H1 (cell line): ENCODE results near the gene RBAK. TPM values are rescaled to one million over a fixed set of nuclear protein-coding genes. Genes with fewer than 3 reads are reported as not detected.

Experiments
- CTCF ChIA-PET: fragments of 300-600 bp; sonication (Branson Sonifier 250); formaldehyde crosslinking; loops from one replicate; lab custom pipeline; 2021; ENCODE audit not compliant: partially characterized antibody; lab: Charles Lee
- POLR2A ChIA-PET: fragments of 300-600 bp; sonication (Branson Sonifier 250); formaldehyde crosslinking; loops from one replicate; lab custom pipeline; 2021; ENCODE audit warnings: inconsistent platforms; ENCODE audit not compliant: partially characterized antibody; lab: Charles Lee
- DNase-seq, 2 experiments: peaks; one replicate each; pipeline versions ENCODE4 v3.0.0 to v3.0.0-alpha.2; 2010 to 2022; ENCODE audit warnings: low spot score in 2 of 2, low read depth in 1 of 2, mixed read lengths in 1 of 2
- FAIRE-seq: peaks from 2 replicates; lab custom pipeline; 2011; peaks lifted over from hg19 to GRCh38; lab: Jason Lieb, UNC
- H2AFZ ChIP-seq: 2 replicates; pipeline ENCODE4 v1.8.1; 2012; ENCODE audit warnings: low read length, inconsistent platforms
- H2AK5ac ChIP-seq: 2 replicates; pipeline ENCODE4 v1.6.1; 2013; ENCODE audit warnings: low read depth, low read length
- H2BK120ac ChIP-seq: replicated peaks from 2 replicates; pipeline ENCODE3; 2013; ENCODE audit warnings: low read depth, low read length, inconsistent platforms
- H2BK12ac ChIP-seq: 2 replicates; pipeline ENCODE4 v1.6.1; 2013; ENCODE audit warnings: low read depth, low read length
- H2BK15ac ChIP-seq: 2 replicates; pipeline ENCODE4 v1.6.1; 2013; ENCODE audit warnings: low read length
- H2BK20ac ChIP-seq: 2 replicates; pipeline ENCODE4 v1.6.1; 2013; ENCODE audit warnings: low read length
- H2BK5ac ChIP-seq: 2 replicates; pipeline ENCODE4 v1.6.1; 2013; ENCODE audit warnings: low read depth, low read length
- H3K14ac ChIP-seq: 2 replicates; pipeline ENCODE4 v1.6.1; 2013; ENCODE audit warnings: inconsistent platforms; ENCODE audit not compliant: insufficient read length
- H3K18ac ChIP-seq: 2 replicates; pipeline ENCODE4 v1.6.1; 2013; ENCODE audit warnings: low read length; ENCODE audit errors: extremely low read depth
- H3K23ac ChIP-seq: 2 replicates; pipeline ENCODE4 v1.6.1; 2013; ENCODE audit warnings: inconsistent platforms; ENCODE audit not compliant: insufficient read length
- H3K23me2 ChIP-seq: 2 replicates; pipeline ENCODE4 v1.6.1; 2013; ENCODE audit warnings: low read depth, low read length
- H3K27ac ChIP-seq: 2 replicates; pipeline ENCODE4 v1.6.1; 2011; ENCODE audit warnings: low read depth, low read length, inconsistent platforms
- H3K27me3 ChIP-seq, 4 experiments: replicated peaks in 1 of 4; 1 replicate in 1 of 4; 2 replicates in 3 of 4; pipeline versions ENCODE4 v1.6.1 to v1.8.1; 2011 to 2013; ENCODE audit warnings: low read length in 3 of 4, mild to moderate bottlenecking in 3 of 4, inconsistent platforms in 2 of 4, mixed read lengths in 2 of 4, moderate library complexity in 1 of 4; ENCODE audit not compliant: control insufficient read depth in 3 of 4, insufficient read depth in 3 of 4; ENCODE audit errors: extremely low read depth in 1 of 4
- H3K36me3 ChIP-seq, 4 experiments: 2 replicates each; pipeline versions ENCODE4 v1.6.1 to v1.8.1; 2011 to 2013; ENCODE audit warnings: mild to moderate bottlenecking in 4 of 4, low read length in 3 of 4, moderate library complexity in 2 of 4, control low read depth in 1 of 4, inconsistent platforms in 1 of 4; ENCODE audit not compliant: insufficient read depth in 4 of 4, control insufficient read depth in 2 of 4
- H3K4ac ChIP-seq: replicated peaks from 2 replicates; pipeline ENCODE3; 2013; ENCODE audit warnings: low read length, low read depth, mixed read lengths, inconsistent platforms; ENCODE audit not compliant: insufficient read length
- H3K4me1 ChIP-seq, 4 experiments: replicated peaks in 1 of 4; 1 replicate in 1 of 4; 2 replicates in 3 of 4; pipeline versions ENCODE4 v1.6.1 to v1.8.1; 2011 to 2013; ENCODE audit warnings: low read length in 3 of 4, inconsistent platforms in 2 of 4, mixed read lengths in 1 of 4; ENCODE audit not compliant: insufficient read depth in 4 of 4, control insufficient read depth in 3 of 4
- H3K4me2 ChIP-seq, 2 experiments: 2 replicates each; pipeline versions ENCODE4 v1.6.1 to v1.8.1; 2011 to 2013; ENCODE audit warnings: low read depth in 2 of 2, low read length in 2 of 2, control low read depth in 1 of 2, inconsistent platforms in 1 of 2, mild to moderate bottlenecking in 1 of 2; ENCODE audit not compliant: insufficient read depth in 1 of 2
- H3K4me3 ChIP-seq, 4 experiments: fragments of 200-600, 300-600 bp in 1 of 4; sonication (generic), shearing (Covaris generic), sonication (Bioruptor Twin) in 1 of 4; 2 replicates each; pipeline versions ENCODE4 v1.5.1 to v1.8.1; 2011 to 2016; ENCODE audit warnings: low read length in 4 of 4, low read depth in 3 of 4, control low read depth in 2 of 4, inconsistent platforms in 2 of 4, mild to moderate bottlenecking in 2 of 4, mixed read lengths in 1 of 4, moderate library complexity in 1 of 4; ENCODE audit not compliant: insufficient read depth in 2 of 4; ENCODE audit errors: extremely low read depth in 1 of 4
- H3K56ac ChIP-seq: replicated peaks from 2 replicates; pipeline ENCODE3; 2013; ENCODE audit warnings: low read depth, mild to moderate bottlenecking, mixed read lengths, low read length, inconsistent platforms; ENCODE audit not compliant: insufficient read length
- H3K79me1 ChIP-seq: 2 replicates; pipeline ENCODE4 v1.6.1; 2013; ENCODE audit warnings: low read depth, low read length, control low read depth
- H3K79me2 ChIP-seq, 2 experiments: 2 replicates each; pipeline versions ENCODE4 v1.6.1 to v1.8.1; 2012 to 2013; ENCODE audit warnings: low read length in 2 of 2, mild to moderate bottlenecking in 2 of 2, inconsistent platforms in 1 of 2; ENCODE audit not compliant: insufficient read depth in 2 of 2, control insufficient read depth in 1 of 2
- H3K9ac ChIP-seq, 4 experiments: replicated peaks in 1 of 4; 1 replicate in 1 of 4; 2 replicates in 3 of 4; pipeline versions ENCODE4 v1.6.1 to v1.8.1; 2011 to 2013; ENCODE audit warnings: low read depth in 3 of 4, low read length in 3 of 4, control low read depth in 2 of 4, mild to moderate bottlenecking in 2 of 4, moderate library complexity in 2 of 4, inconsistent platforms in 1 of 4; ENCODE audit errors: extremely low read depth in 1 of 4
- H3K9me3 ChIP-seq, 2 experiments: 2 replicates each; pipeline versions ENCODE4 v1.6.1 to v1.8.1; 2012 to 2013; ENCODE audit warnings: mild to moderate bottlenecking in 2 of 2, moderate library complexity in 2 of 2, control low read depth in 1 of 2, inconsistent platforms in 1 of 2, low read depth in 1 of 2, low read length in 1 of 2, mixed read lengths in 1 of 2; ENCODE audit not compliant: insufficient read depth in 2 of 2
- H4K20me1 ChIP-seq, 2 experiments: replicated peaks in 1 of 2; 2 replicates each; pipeline versions ENCODE3 to v1.8.1; 2011 to 2013; ENCODE audit warnings: inconsistent platforms in 2 of 2, low read length in 2 of 2, mild to moderate bottlenecking in 1 of 2; ENCODE audit not compliant: insufficient read depth in 2 of 2, control insufficient read depth in 1 of 2
- H4K5ac ChIP-seq: 2 replicates; pipeline ENCODE4 v1.6.1; 2013; ENCODE audit warnings: low read length, low read depth, mixed read lengths, inconsistent platforms; ENCODE audit not compliant: insufficient read length
- H4K8ac ChIP-seq: 2 replicates; pipeline ENCODE4 v1.8.0; 2013; ENCODE audit warnings: mild to moderate bottlenecking, moderate library complexity, low read length, inconsistent platforms; ENCODE audit not compliant: insufficient read depth; ENCODE audit errors: extremely low read depth
- H4K91ac ChIP-seq: replicated peaks from 2 replicates; pipeline ENCODE3; 2013; ENCODE audit warnings: low read length, mixed read lengths, inconsistent platforms; ENCODE audit not compliant: insufficient read length
- BCL11A ChIP-seq, 2 experiments: IDR thresholded peaks; one replicate each; pipeline ENCODE4 v1.6.1; 2011; ENCODE audit warnings: low read depth in 2 of 2, low read length in 2 of 2, mild to moderate bottlenecking in 2 of 2
- CBX5 ChIP-seq: fragments of 300-800, 300-1000 bp; sonication (generic); IDR thresholded peaks from 2 replicates; pipeline ENCODE4 v1.7.1; 2016; ENCODE audit warnings: antibody characterized with exemption, low read length, low read depth
- CBX8 ChIP-seq: fragments of 300-800, 300-1000 bp; sonication (generic); IDR thresholded peaks from 2 replicates; pipeline ENCODE4 v1.7.1; 2016; ENCODE audit warnings: low read depth, low read length, borderline replicate concordance
- CTBP2 ChIP-seq: IDR thresholded peaks from 2 replicates; pipeline ENCODE4 v1.7.0; 2011; ENCODE audit warnings: borderline replicate concordance, mild to moderate bottlenecking, moderate library complexity, mixed read lengths, low read length; ENCODE audit not compliant: insufficient read depth, insufficient read length
- FOSL1 ChIP-seq: IDR thresholded peaks from 2 replicates; pipeline ENCODE4 v1.6.1; 2011; ENCODE audit warnings: mild to moderate bottlenecking, low read depth, low read length, moderate library complexity; ENCODE audit not compliant: insufficient read depth
- GTF2F1 ChIP-seq: IDR thresholded peaks from 2 replicates; pipeline ENCODE4 v1.6.1; 2012; ENCODE audit warnings: low read depth, low read length, improper control_type of control experiment, borderline replicate concordance
- POLR2A ChIP-seq, 2 experiments: IDR thresholded peaks; 1 replicate in 1 of 2; 2 replicates in 1 of 2; pipeline ENCODE4 v1.6.1; 2011; ENCODE audit warnings: low read depth in 2 of 2, low read length in 2 of 2, mild to moderate bottlenecking in 2 of 2; ENCODE audit errors: control extremely low read depth in 1 of 2
- POLR2AphosphoS5 ChIP-seq: IDR thresholded peaks from 2 replicates; pipeline ENCODE4 v1.6.1; 2011; ENCODE audit warnings: low read depth, low read length
- RNF2 ChIP-seq: fragments of 200-900, 300-1000 bp; sonication (generic); IDR thresholded peaks from 2 replicates; pipeline ENCODE4 v1.7.1; 2016; ENCODE audit warnings: borderline replicate concordance, low read depth, mild to moderate bottlenecking, antibody characterized with exemption, low read length; ENCODE audit not compliant: poor library complexity, severe bottlenecking; ENCODE audit errors: missing control alignments
- SP1 ChIP-seq: IDR thresholded peaks from 2 replicates; pipeline ENCODE4 v1.6.1; 2011; ENCODE audit warnings: low read depth, low read length
- SP4 ChIP-seq: IDR thresholded peaks from 2 replicates; pipeline ENCODE4 v1.6.1; 2012; ENCODE audit warnings: low read length, inconsistent platforms
- SRF ChIP-seq: IDR thresholded peaks from 2 replicates; pipeline ENCODE4 v1.6.1; 2011; ENCODE audit warnings: mild to moderate bottlenecking, low read depth, low read length, moderate library complexity
- TBP ChIP-seq: IDR thresholded peaks from 2 replicates; pipeline ENCODE4 v1.6.1; 2011; ENCODE audit warnings: low read depth, low read length, improper control_type of control experiment
- TEAD4 ChIP-seq: IDR thresholded peaks from 2 replicates; pipeline ENCODE4 v1.6.1; 2012; ENCODE audit warnings: low read depth, low read length, inconsistent platforms, mixed read lengths
- WGBS, 2 experiments: shearing (Covaris generic) in 1 of 2; methylation state at CpG; one replicate each; pipeline versions ENCODE4 v1.1.6 to v1.1.7; 2013 to 2015; ENCODE audit warnings: low lambda C conversion rate in 2 of 2, mixed read lengths in 2 of 2, inconsistent platforms in 1 of 2, low coverage in 1 of 2, missing lambda C conversion rate in 1 of 2; ENCODE audit not compliant: insufficient replicate concordance in 2 of 2, insufficient coverage in 1 of 2, insufficient read length in 1 of 2; ENCODE audit errors: extremely low coverage in 1 of 2, missing lambda C conversion rate in 1 of 2; 5-methylcytosine and 5-hydroxymethylcytosine counted together
- polyA plus RNA-seq, 7 experiments: library from polyadenylated mRNA; depleted of rRNA in 3 of 7; stranded (reverse) in 5 of 7; unstranded in 2 of 7; fragments of >200 nt in 5 of 7; fragments of 200-250 nt in 2 of 7; gene quantifications; 1 replicate in 5 of 7; 2 replicates in 1 of 7; 4 replicates in 1 of 7; pipeline versions ENCODE4 v1.2.1 to v1.2.3, GENCODE V29; 2011 to 2013; ENCODE audit warnings: missing spikeins in 2 of 7, mixed read lengths in 2 of 7
- total RNA-seq: library from RNA; stranded (reverse); fragmentation: NEBNext Ultra II Directional; extraction: Animal tissue kit (Norgen Biotek cat#: 25700); gene quantifications from 2 replicates; pipeline ENCODE4 v1.2.1, GENCODE V29; 2021
- TF ChIP-seq, protein P1 (sequence below): IDR thresholded peaks from 2 replicates; pipeline ENCODE4 v1.6.1; 2012; ENCODE audit warnings: inconsistent platforms

Gene RBAK
- total and polyA plus RNA-seq, 2 of the 8 experiments (the other 6 are each of a cell fraction or from before 2014, with no cell fraction given) = 1.9 to 18.2 TPM

DNA sequence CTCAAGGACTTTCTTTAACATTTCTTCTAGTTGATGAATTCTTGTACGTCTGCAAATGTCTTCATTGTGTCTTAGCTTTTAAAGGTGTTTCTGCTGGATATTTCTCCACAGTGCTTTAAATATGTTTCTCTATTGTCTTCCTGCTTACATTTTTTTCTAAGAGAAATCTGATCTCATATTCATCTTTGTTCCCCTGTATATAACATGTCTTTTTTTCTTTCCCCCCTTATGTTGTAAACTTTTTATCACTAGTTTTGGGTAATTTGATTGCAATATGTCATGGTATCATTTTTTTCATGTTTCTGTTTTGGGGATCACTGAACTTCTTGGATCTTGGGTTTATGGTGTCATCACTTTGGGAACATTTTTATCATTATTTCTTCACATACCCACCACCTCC, 7.5 kb downstream of the RBAK start:
- Histone ChIP-seq H3K56ac (no peak overlapping the region), H3K79me1 (no peaks in the 10 kb centered on the region), H3K27ac (no peak overlapping the region), H3K9ac (no peak overlapping the region), H4K5ac (no peak overlapping the region), H2BK15ac (no peak overlapping the region), H2AFZ (no peak overlapping the region), H3K4ac (no peak overlapping the region), H3K4me1 (no peaks in the 10 kb centered on the region), H2BK5ac (no peak overlapping the region), H3K4me3 (no peak overlapping the region), H4K91ac (no peak overlapping the region), H3K23ac (no peak overlapping the region), H2BK20ac (no peak overlapping the region), H3K14ac (no peak overlapping the region), H3K18ac (no peak overlapping the region), H3K9me3 (peaks cover 16 to 34% of the 10 kb centered on the region in 2 experiments), H2BK120ac (no peak overlapping the region), H3K36me3 (peaks cover 2 to 73% (median 36%) of the 10 kb centered on the region in 4 experiments; a peak in 7 of 8 replicates), H3K79me2 (peaks cover 0 to 10% of the 10 kb centered on the region in 2 experiments; a peak in 1 of 4 replicates), H3K27me3 (no peaks in the 10 kb centered on the region), H3K23me2 (no peaks in the 10 kb centered on the region), H3K4me2 (no peak overlapping the region), H2AK5ac (no peak overlapping the region), H4K8ac (no peak overlapping the region), H2BK12ac (no peak overlapping the region), H4K20me1 (no peaks in the 10 kb centered on the region)
- DNase-seq = no peak
- 85% methylated on average over 1 of the region's 1 CpG; no CpG with 5 or more reads in 1 of the 2 experiments for WGBS, 2 experiments
- FAIRE-seq = no peak
- ChIA-PET POLR2A (no interaction called here), CTCF (interaction anchor here (1.0 kb wide), 1 partner anchor 16 kb away, joined by 4 read pairs; no protein-coding TSS in a partner anchor)
- TF ChIP-seq CTBP2 = no peak
- no peak for TF ChIP-seq TEAD4
- no peak for TF ChIP-seq FOSL1
- no peak for TF ChIP-seq SRF
- no peak for TF ChIP-seq POLR2A (IDR thresholded peaks at IDR 0.05; ENCODE audit: control extremely low read depth in 1 of 2, low read depth in 2 of 2, low read length in 2 of 2)
- no peak for TF ChIP-seq TBP
- TF ChIP-seq SP1 = no peak
- no peak for TF ChIP-seq SP4
- TF ChIP-seq GTF2F1 = no peak
- TF ChIP-seq RNF2 = no peak
- TF ChIP-seq POLR2AphosphoS5 = no peak
- TF ChIP-seq, protein P1, sequence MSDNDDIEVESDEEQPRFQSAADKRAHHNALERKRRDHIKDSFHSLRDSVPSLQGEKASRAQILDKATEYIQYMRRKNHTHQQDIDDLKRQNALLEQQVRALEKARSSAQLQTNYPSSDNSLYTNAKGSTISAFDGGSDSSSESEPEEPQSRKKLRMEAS = no peak
- no peak for TF ChIP-seq CBX8
- TF ChIP-seq BCL11A (IDR thresholded peaks at IDR 0.05; ENCODE audit: low read depth in 2 of 2, low read length in 2 of 2) = no peak
- no peak for TF ChIP-seq CBX5
